ENCODE measurements around the gene VEGFB. TPM values are rescaled to one million over a fixed set of nuclear protein-coding genes. Genes with fewer than 3 reads are reported as not detected.

The VEGFB gene
- total and polyA plus RNA-seq, 2 donors (not counting 3 experiments of a cell fraction or from before 2014, with no cell fraction given): 19.3 to 98.1 TPM

GRCh38 chr11:64256300-64256699, 21.9 kb downstream of the VEGFB start:
- DNase-seq (ENCODE audit: low read depth, low spot score) (no peak), FAIRE-seq (no peak)
- CTCF ChIA-PET: interaction anchor here (0.9 to 1.5 kb wide), 3 partner anchors 13 to 52 kb away, joined by 4 to 5 read pairs (median 4); no protein-coding TSS in a partner anchor
- no TSS peak for BruUV-seq (replicated peaks)
- Histone ChIP-seq H3K27ac (ENCODE audit: insufficient read depth, low read depth, low read length) (no peak overlapping the region), H3K9me1 (replicated peaks; ENCODE audit: control insufficient read depth, extremely low read depth, insufficient read depth, low read length) (no peaks in the 10 kb centered on the region), H3K4me2 (ENCODE audit: insufficient read depth, low read length) (no peak overlapping the region), H3K9me3 (replicated peaks; ENCODE audit: control insufficient read depth, insufficient read depth, low read length) (no peaks in the 10 kb centered on the region), H3K79me2 (ENCODE audit: control insufficient read depth, insufficient read depth, low read length) (peaks cover 32% of the 10 kb centered on the region), H2AFZ (ENCODE audit: low read depth, low read length) (no peak overlapping the region), H3K4me1 (ENCODE audit: control insufficient read depth, extremely low read depth, insufficient read depth, low read length) (peaks cover 14% of the 10 kb centered on the region), H3K36me3 (ENCODE audit: control insufficient read depth in 2 of 2, extremely low read depth in 1 of 2, insufficient read depth in 2 of 2, low read length in 2 of 2) (peaks cover 15 to 38% of the 10 kb centered on the region in 2 experiments), H3K4me3 (replicated peaks in 1 of 3; ENCODE audit: insufficient read depth in 1 of 3, low read depth in 1 of 3, low read length in 3 of 3) (no peak overlapping the region), H3K9ac (replicated peaks; ENCODE audit: extremely low read depth, insufficient read depth, low read length) (no peak overlapping the region), H4K20me1 (replicated peaks; ENCODE audit: control insufficient read depth, extremely low read depth, insufficient read depth, low read length) (no peaks in the 10 kb centered on the region), H3K27me3 (ENCODE audit: control insufficient read depth in 2 of 2, insufficient read depth in 2 of 2, low read length in 2 of 2) (no peaks in the 10 kb centered on the region)
- POLR2A ChIA-PET: no interaction called here
- intact Hi-C loops (cut with micrococcal nuclease) (no loop called here), dilution Hi-C loops (cut with MboI; ENCODE audit: extremely low pct_ligation_motif_present, low sequenced_read_pairs) (no loop called here)
- TF ChIP-seq GATA2 (IDR thresholded peaks at IDR 0.05; ENCODE audit: insufficient read depth, insufficient read length, low read depth, low read length) (no peak), POLR2AphosphoS5 (IDR thresholded peaks at IDR 0.05; ENCODE audit: insufficient read depth, low read depth, low read length) (no peak), MYC (IDR thresholded peaks at IDR 0.05; ENCODE audit: low read depth, low read length) (no peak), EZH2 (IDR thresholded peaks at IDR 0.05; ENCODE audit: borderline replicate concordance, low read depth, low read length, severe bottlenecking) (no peak), MAX (IDR thresholded peaks at IDR 0.05; ENCODE audit: insufficient read depth, insufficient read length) (no peak), POLR2A (IDR thresholded peaks at IDR 0.05; ENCODE audit: low read depth, low read length) (no peak), FOS (IDR thresholded peaks at IDR 0.05; ENCODE audit: borderline replicate concordance, insufficient read depth, low read length) (no peak), JUN (IDR thresholded peaks at IDR 0.05; ENCODE audit: borderline replicate concordance, insufficient read depth, insufficient read length, low read depth) (no peak)
- TF ChIP-seq, protein P1, sequence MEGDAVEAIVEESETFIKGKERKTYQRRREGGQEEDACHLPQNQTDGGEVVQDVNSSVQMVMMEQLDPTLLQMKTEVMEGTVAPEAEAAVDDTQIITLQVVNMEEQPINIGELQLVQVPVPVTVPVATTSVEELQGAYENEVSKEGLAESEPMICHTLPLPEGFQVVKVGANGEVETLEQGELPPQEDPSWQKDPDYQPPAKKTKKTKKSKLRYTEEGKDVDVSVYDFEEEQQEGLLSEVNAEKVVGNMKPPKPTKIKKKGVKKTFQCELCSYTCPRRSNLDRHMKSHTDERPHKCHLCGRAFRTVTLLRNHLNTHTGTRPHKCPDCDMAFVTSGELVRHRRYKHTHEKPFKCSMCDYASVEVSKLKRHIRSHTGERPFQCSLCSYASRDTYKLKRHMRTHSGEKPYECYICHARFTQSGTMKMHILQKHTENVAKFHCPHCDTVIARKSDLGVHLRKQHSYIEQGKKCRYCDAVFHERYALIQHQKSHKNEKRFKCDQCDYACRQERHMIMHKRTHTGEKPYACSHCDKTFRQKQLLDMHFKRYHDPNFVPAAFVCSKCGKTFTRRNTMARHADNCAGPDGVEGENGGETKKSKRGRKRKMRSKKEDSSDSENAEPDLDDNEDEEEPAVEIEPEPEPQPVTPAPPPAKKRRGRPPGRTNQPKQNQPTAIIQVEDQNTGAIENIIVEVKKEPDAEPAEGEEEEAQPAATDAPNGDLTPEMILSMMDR (IDR thresholded peaks at IDR 0.05; ENCODE audit: extremely low read depth in 1 of 2, insufficient read depth in 1 of 2, low read depth in 1 of 2, low read length in 2 of 2): no peak
